Smooth muscle cell (in vitro differentiated cells): ENCODE results near the gene PET100. TPM values are rescaled to one million over a fixed set of nuclear protein-coding genes. Genes with fewer than 3 reads are reported as not detected.

ENCODE experiments used
- DNase-seq: peaks from one replicate; lab custom pipeline; 2025; ENCODE audit not compliant: unreplicated experiment; lab: John Stamatoyannopoulos, UW
- H2AFZ ChIP-seq: fragments of 200-600 bp; sonication (generic); 2 replicates; pipeline ENCODE4 v1.6.0; 2016; ENCODE audit warnings: antibody characterized with exemption, low read depth, mild to moderate bottlenecking
- H3F3A ChIP-seq: fragments of 200-600 bp; sonication (generic); 2 replicates; pipeline ENCODE4 v1.6.0; 2017; ENCODE audit warnings: antibody characterized with exemption, low read depth
- H3K27ac ChIP-seq: fragments of 200-600 bp; sonication (generic); 2 replicates; pipeline ENCODE4 v1.5.1; 2016; ENCODE audit warnings: low read depth, mild to moderate bottlenecking
- H3K27me3 ChIP-seq: fragments of 200-600 bp; sonication (generic); 2 replicates; pipeline ENCODE4 v1.6.1; 2016; ENCODE audit warnings: low read depth, mild to moderate bottlenecking
- H3K36me3 ChIP-seq: fragments of 200-600 bp; sonication (generic); 2 replicates; pipeline ENCODE4 v1.5.1; 2016; ENCODE audit warnings: low read depth
- H3K4me1 ChIP-seq: fragments of 200-600 bp; sonication (generic); 2 replicates; pipeline ENCODE4 v1.5.1; 2016; ENCODE audit warnings: low read depth
- H3K4me2 ChIP-seq: fragments of 200-600 bp; sonication (generic); 2 replicates; pipeline ENCODE4 v1.6.0; 2016; ENCODE audit warnings: mild to moderate bottlenecking
- H3K4me3 ChIP-seq: fragments of 200-600 bp; sonication (generic); 2 replicates; pipeline ENCODE4 v1.5.1; 2016; ENCODE audit warnings: mild to moderate bottlenecking
- H3K79me2 ChIP-seq: fragments of 200-600 bp; sonication (generic); 2 replicates; pipeline ENCODE4 v1.6.0; 2016; ENCODE audit warnings: low read depth, mild to moderate bottlenecking
- H3K9ac ChIP-seq: fragments of 200-600 bp; sonication (generic); 2 replicates; pipeline ENCODE4 v1.6.0; 2016; ENCODE audit warnings: low read depth
- H3K9me3 ChIP-seq: fragments of 200-600 bp; sonication (generic); replicated peaks from 2 replicates; pipeline ENCODE4 v1.5.1; 2016; ENCODE audit warnings: low read depth
- H4K20me1 ChIP-seq: fragments of 200-600 bp; sonication (generic); 2 replicates; pipeline ENCODE4 v1.6.0; 2016; ENCODE audit warnings: low read depth
- CTCF ChIP-seq: fragments of 200-600 bp; sonication (generic); IDR thresholded peaks from 2 replicates; pipeline ENCODE4 v1.5.1; 2017; ENCODE audit warnings: borderline replicate concordance, mild to moderate bottlenecking, antibody characterized with exemption; ENCODE audit not compliant: insufficient read depth, poor library complexity, severe bottlenecking
- WGBS: methylation state at CpG from one replicate; pipeline ENCODE4 v1.1.7; 2016; ENCODE audit warnings: low lambda C conversion rate; 5-methylcytosine and 5-hydroxymethylcytosine counted together
- polyA plus RNA-seq: library from polyadenylated mRNA; unstranded; fragments of >200 nt; fragmentation: Nextera tagmentation; extraction: Ambion mirVana; gene quantifications from 2 replicates; pipeline ENCODE4 v1.2.1, GENCODE V29; 2016
- total RNA-seq: library from RNA; depleted of rRNA; stranded (reverse); fragments of >200 nt; gene quantifications from 2 replicates; pipeline ENCODE4 v1.2.3, GENCODE V29; 2014

PET100 gene
- total and polyA plus RNA-seq, 2 experiments from 2014 or later, result 22.1 to 354 TPM

- Histone ChIP-seq H3K4me1 (peaks cover 6% of the 10 kb centered on the region), H3K9me3 (no peaks in the 10 kb centered on the region), H3K36me3 (no peaks in the 10 kb centered on the region), H3K4me3 (no peak overlapping the region), H4K20me1 (no peaks in the 10 kb centered on the region), H3K27ac (no peak overlapping the region), H3K27me3 (no peaks in the 10 kb centered on the region), H3K79me2 (peaks cover 27% of the 10 kb centered on the region), H3K4me2 (no peak overlapping the region), H3F3A (no peaks in the 10 kb centered on the region), H2AFZ (no peak overlapping the region), H3K9ac (no peak overlapping the region)
- WGBS, result 99% methylated on average over 29 of the region's 39 CpGs
- no peak for DNase-seq
- TF ChIP-seq CTCF, result no peak
Measured at GRCh38 chr19:7623725-7624603, 5.6 kb upstream of the PET100 start.

DNA sequence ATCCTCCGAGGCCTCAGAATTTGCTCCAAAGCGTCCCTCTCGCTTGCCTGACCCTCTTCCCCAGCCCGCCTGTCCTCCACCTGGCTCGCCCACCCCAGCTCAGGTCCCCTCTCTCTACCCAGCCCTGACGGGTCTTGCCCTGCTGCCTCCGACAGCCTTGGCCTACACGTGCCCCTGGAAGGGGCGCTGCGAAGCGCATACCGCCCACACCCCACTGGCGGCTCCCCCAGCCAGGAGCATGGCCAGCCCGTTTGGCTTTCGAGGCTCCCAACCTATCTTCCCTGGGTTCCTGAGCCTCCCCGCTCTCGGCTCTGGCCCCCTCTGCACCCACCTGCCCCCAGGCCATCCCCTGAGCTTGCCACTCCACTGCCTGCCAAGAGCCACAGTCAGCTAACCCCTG is 4.8 kb upstream of the PET100 start:
- Histone ChIP-seq H3K36me3 (no peaks in the 10 kb centered on the region), H3K4me1 (peaks cover 6% of the 10 kb centered on the region), H3K4me3 (no peak overlapping the region), H3K9me3 (no peaks in the 10 kb centered on the region), H3K9ac (no peak overlapping the region), H3F3A (no peaks in the 10 kb centered on the region), H3K27ac (no peak overlapping the region), H3K4me2 (no peak overlapping the region), H3K79me2 (peaks cover 33% of the 10 kb centered on the region), H4K20me1 (no peaks in the 10 kb centered on the region), H3K27me3 (no peaks in the 10 kb centered on the region), H2AFZ (no peak overlapping the region)
- no peak for TF ChIP-seq CTCF
- WGBS, result 98% methylated on average over 6 of the region's 17 CpGs
- DNase-seq, result no peak

DNA sequence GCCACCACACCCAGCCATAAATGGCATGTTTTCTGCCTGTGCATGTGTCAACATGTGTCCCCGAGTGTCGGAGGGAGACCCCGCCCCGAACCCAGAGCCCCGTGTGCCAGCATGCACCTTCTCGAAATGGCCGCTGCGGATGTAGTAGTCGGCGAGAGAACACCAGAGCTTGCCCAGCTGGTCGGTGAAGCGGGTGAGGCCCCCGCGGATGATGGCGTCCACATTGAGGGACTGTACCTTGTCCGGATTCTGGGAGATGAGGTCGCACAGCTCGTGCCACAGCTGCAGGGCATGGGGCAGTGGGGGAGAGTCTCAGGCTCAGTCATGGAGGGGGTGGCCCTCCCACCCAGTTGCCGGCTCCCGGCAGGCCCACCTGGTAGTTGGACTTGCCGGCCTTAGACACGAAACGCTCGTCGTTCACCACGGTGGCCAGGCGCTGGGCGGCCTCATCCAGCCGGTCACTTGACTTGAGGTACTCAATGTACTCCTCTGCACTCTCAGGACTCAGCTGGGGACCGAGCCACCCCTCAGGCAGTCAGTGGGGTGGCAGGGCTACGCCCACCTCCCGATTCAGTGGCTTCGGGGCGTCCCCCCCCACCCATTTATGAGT is 3.7 kb upstream of the PET100 start:
- Histone ChIP-seq H3K4me2 (no peak overlapping the region), H3K4me1 (peaks cover 13% of the 10 kb centered on the region), H4K20me1 (no peaks in the 10 kb centered on the region), H3F3A (no peaks in the 10 kb centered on the region), H2AFZ (no peak overlapping the region), H3K27me3 (no peaks in the 10 kb centered on the region), H3K27ac (no peak overlapping the region), H3K9me3 (no peaks in the 10 kb centered on the region), H3K4me3 (no peak overlapping the region), H3K36me3 (no peaks in the 10 kb centered on the region), H3K9ac (no peak overlapping the region), H3K79me2 (peaks cover 42% of the 10 kb centered on the region)
- DNase-seq, result no peak
- WGBS, result 97% methylated on average over 34 of the region's 34 CpGs
- no peak for TF ChIP-seq CTCF
